OCI-LY3 (cell line): ENCODE measurements around the gene CARD9.

Experiments
- EZH2phosphoT487 ChIP-seq: fragments of 200-600 bp; shearing (Covaris generic); IDR thresholded peaks from 2 replicates; pipeline ENCODE4 v1.6.1; 2018; ENCODE audit warnings: antibody characterized with exemption, mixed run types, low read depth
- TF ChIP-seq, protein P1 (sequence below): fragments of 200-600, 300-600 bp; sonication (generic); IDR thresholded peaks from 2 replicates; pipeline ENCODE4 v1.5.1; 2014; ENCODE audit warnings: antibody characterized with exemption, low read length, low read depth

DNA sequence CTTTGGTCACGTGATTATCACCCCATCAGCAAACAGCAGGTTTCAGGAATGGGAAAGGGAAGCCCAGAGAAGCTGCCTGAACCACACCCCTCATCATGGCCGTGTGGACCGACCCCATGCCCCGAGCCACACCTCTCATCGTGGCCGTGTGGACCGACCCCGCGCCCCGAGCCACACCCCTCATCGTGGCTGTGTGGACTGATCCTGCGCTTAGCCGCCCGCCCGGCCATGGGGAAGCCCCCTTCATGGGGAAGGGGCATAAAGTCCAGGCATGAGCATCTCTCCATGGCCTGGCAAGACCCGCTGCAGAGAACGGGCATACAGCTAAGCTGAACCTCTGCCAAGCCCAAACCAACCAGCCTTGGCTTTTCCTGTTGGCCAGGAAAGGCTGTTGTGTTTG, 20.1 kb upstream of the CARD9 start:
- TF ChIP-seq, protein P1, sequence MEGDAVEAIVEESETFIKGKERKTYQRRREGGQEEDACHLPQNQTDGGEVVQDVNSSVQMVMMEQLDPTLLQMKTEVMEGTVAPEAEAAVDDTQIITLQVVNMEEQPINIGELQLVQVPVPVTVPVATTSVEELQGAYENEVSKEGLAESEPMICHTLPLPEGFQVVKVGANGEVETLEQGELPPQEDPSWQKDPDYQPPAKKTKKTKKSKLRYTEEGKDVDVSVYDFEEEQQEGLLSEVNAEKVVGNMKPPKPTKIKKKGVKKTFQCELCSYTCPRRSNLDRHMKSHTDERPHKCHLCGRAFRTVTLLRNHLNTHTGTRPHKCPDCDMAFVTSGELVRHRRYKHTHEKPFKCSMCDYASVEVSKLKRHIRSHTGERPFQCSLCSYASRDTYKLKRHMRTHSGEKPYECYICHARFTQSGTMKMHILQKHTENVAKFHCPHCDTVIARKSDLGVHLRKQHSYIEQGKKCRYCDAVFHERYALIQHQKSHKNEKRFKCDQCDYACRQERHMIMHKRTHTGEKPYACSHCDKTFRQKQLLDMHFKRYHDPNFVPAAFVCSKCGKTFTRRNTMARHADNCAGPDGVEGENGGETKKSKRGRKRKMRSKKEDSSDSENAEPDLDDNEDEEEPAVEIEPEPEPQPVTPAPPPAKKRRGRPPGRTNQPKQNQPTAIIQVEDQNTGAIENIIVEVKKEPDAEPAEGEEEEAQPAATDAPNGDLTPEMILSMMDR, result no peak
- no peak for TF ChIP-seq EZH2phosphoT487
